K562 (cell line): ENCODE data around the gene GATA2. TPM values are rescaled to one million over a fixed set of nuclear protein-coding genes. Genes with fewer than 3 reads are reported as not detected.

Experiments
- ARHGAP35 ChIP-seq: fragments of 450-650 bp; IDR thresholded peaks from 2 replicates; pipeline ENCODE4 v1.6.1; 2018; ENCODE audit not compliant: partially characterized antibody
- BRF1 ChIP-seq: IDR thresholded peaks from 3 replicates; pipeline ENCODE4 v1.6.1; 2011; ENCODE audit warnings: borderline replicate concordance, mild to moderate bottlenecking; ENCODE audit not compliant: insufficient read length; ENCODE audit errors: extremely low read depth
- CTCF ChIP-seq, 3 experiments: IDR thresholded peaks in 2 of 3; conservative IDR thresholded peaks in 1 of 3; 2 replicates each; pipeline ENCODE4 v1.5.1; 2011 to 2012; ENCODE audit warnings: low read length in 3 of 3, mild to moderate bottlenecking in 3 of 3, control low read depth in 2 of 3, improper control_type of control experiment in 1 of 3, inconsistent platforms in 1 of 3, low read depth in 1 of 3, mixed read lengths in 1 of 3, moderate library complexity in 1 of 3; ENCODE audit not compliant: insufficient read depth in 2 of 3
- FUS ChIP-seq: fragments of 200-400 bp; formaldehyde crosslinking; optimal IDR thresholded peaks from 2 replicates; pipeline ENCODE3; 2017; ENCODE audit warnings: low read depth, low read length
- JUND ChIP-seq, 2 experiments: IDR thresholded peaks; 2 replicates in 1 of 2; 3 replicates in 1 of 2; pipeline ENCODE4 v1.6.1; 2011; ENCODE audit warnings: borderline replicate concordance in 2 of 2, low read depth in 2 of 2, low read length in 2 of 2, improper control_type of control experiment in 1 of 2, missing biosample characterization in 1 of 2, missing genetic modification characterization in 1 of 2, missing genetic modification reagents in 1 of 2
- KLF16 ChIP-seq: IDR thresholded peaks from 2 replicates; pipeline ENCODE4 v1.6.1; 2016; ENCODE audit warnings: antibody characterized with exemption
- MAZ ChIP-seq, 2 experiments: fragments of 450-650 bp in 1 of 2; sonication (generic) in 1 of 2; formaldehyde crosslinking; IDR thresholded peaks in 1 of 2; conservative IDR thresholded peaks in 1 of 2; 2 replicates each; pipeline versions ENCODE4 v1.4.0 to v1.5.0; 2020; ENCODE audit warnings: mild to moderate bottlenecking in 1 of 2, missing genetic modification reagents in 1 of 2
- PHB2 ChIP-seq: fragments of 450-650 bp; IDR thresholded peaks from 2 replicates; pipeline ENCODE4 v1.6.1; 2017; ENCODE audit warnings: low read depth
- RB1 ChIP-seq: fragments of 450-650 bp; IDR thresholded peaks from 2 replicates; pipeline ENCODE4 v1.6.1; 2017; ENCODE audit warnings: low read depth, mild to moderate bottlenecking
- SAP30 ChIP-seq: fragments of 200-600 bp; sonication (generic); IDR thresholded peaks from 2 replicates; pipeline ENCODE4 v1.6.1; 2012; ENCODE audit warnings: borderline replicate concordance, low read depth, mild to moderate bottlenecking, moderate library complexity, low read length, control low read depth, inconsistent platforms; ENCODE audit not compliant: insufficient read depth, poor library complexity, severe bottlenecking
- SOX6 ChIP-seq: fragments of 450-650 bp; IDR thresholded peaks from 2 replicates; pipeline ENCODE4 v1.6.1; 2014; ENCODE audit warnings: mild to moderate bottlenecking
- TFAM ChIP-seq: fragments of 250-450 bp; sonication (Bioruptor Pico); conservative IDR thresholded peaks from 2 replicates; pipeline ENCODE4 v1.5.0; 2021; ENCODE audit warnings: mild to moderate bottlenecking, moderate library complexity
- ZBTB9 ChIP-seq: fragments of 450-650 bp; formaldehyde crosslinking; IDR thresholded peaks from 2 replicates; pipeline ENCODE4 v1.4.0; 2020; ENCODE audit warnings: mild to moderate bottlenecking, moderate library complexity
- ZFPM2 ChIP-seq: fragments of 250-450 bp; sonication (Bioruptor Pico); IDR thresholded peaks from 2 replicates; pipeline ENCODE4 v1.5.1; 2022; ENCODE audit warnings: mild to moderate bottlenecking
- ZNF282 ChIP-seq: sonication (generic); formaldehyde crosslinking; IDR thresholded peaks from 2 replicates; pipeline ENCODE4 v1.8.1; 2023; ENCODE audit warnings: missing genetic modification reagents
- ZNF696 ChIP-seq: fragments of 250-450 bp; sonication (Bioruptor Pico); conservative IDR thresholded peaks from 2 replicates; pipeline ENCODE4 v1.4.0; 2020; ENCODE audit warnings: mild to moderate bottlenecking, moderate library complexity
- polyA plus RNA-seq, 8 experiments: library from polyadenylated mRNA; depleted of rRNA in 4 of 8; stranded (reverse) in 5 of 8; unstranded in 3 of 8; fragments of >200 nt; fragmentation: Nextera tagmentation in 2 of 8; fragmentation: Illumina TruSeq in 1 of 8; extraction: Ambion mirVana in 2 of 8; extraction: Trizol in 1 of 8; gene quantifications; 2 replicates each; pipeline versions ENCODE4 v1.2.1 to v1.2.3, GENCODE V29; 2011 to 2014; ENCODE audit warnings: inconsistent platforms in 1 of 8, missing spikeins in 1 of 8
- total RNA-seq, 7 experiments: library from RNA; depleted of rRNA in 6 of 7; stranded (reverse); fragments of >200 nt in 6 of 7; fragmentation: Illumina TruSeq in 2 of 7; extraction: Trizol in 2 of 7; gene quantifications; 2 replicates each; pipeline versions ENCODE4 v1.2.1 to v1.2.3, GENCODE V29; 2011 to 2021; ENCODE audit warnings: low replicate concordance in 1 of 7
- TF ChIP-seq, protein P1 (sequence below): IDR thresholded peaks from 2 replicates; pipeline ENCODE4 v1.6.1; 2012; ENCODE audit warnings: low read depth, low read length, improper control_type of control experiment, borderline replicate concordance
- TF ChIP-seq, protein P2 (sequence below): fragments of 450-650 bp; formaldehyde crosslinking; IDR thresholded peaks from 2 replicates; pipeline ENCODE4 v1.4.0; 2020; ENCODE audit warnings: mild to moderate bottlenecking, moderate library complexity
- TF ChIP-seq, protein P3 (sequence below): sonication (generic); IDR thresholded peaks from 2 replicates; pipeline ENCODE4 v1.6.1; 2016

The GATA2 gene
- total and polyA plus RNA-seq, 9 of the 15 experiments (the other 6 are each of a cell fraction or from before 2014, with no cell fraction given) = 8.5 to 218 (median 50.8) TPM

DNA sequence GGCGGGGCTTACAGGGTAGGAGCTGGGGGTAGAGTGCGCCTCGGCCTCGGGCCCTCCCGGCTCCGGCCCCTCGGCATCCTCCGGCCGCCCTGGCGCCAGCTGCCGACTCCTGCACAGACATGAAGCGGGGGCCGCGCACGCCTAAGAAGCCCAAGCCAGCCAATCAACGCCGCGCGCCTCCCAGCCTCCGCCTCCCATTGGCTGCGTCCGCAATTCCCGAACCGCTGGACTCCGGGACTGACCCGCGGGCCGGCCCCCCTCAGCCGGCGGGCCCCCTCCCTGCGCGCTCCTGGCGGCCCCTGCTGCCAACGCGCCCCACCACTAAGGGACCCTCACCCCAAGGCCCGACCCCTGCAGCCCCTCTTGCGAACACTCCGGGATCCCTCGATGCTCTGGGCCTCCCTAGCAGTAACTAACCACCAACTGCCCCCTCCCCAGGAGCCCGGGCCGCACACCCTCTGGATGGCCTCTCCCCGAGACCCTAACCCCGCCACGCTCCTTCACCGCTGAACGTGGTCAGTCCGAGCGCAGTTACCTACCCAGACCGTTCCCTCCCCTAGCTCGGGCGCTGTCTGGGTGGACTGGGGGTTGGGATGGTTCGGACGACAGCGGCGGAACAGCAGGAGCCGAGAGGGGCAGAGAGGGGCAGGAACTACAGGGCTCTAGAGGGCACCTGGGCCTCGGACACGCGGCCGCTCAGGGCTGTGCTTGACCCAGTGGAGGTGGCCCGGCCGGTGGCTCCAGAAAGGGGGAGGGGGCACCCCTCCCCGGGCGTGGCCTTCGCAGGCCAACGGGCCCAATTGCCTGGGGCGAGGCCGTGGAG is 5.0 kb downstream of the GATA2 start (continued):
- no peak for TF ChIP-seq PHB2
- TF ChIP-seq TFAM = no peak
- peak; percentile 26 for TF ChIP-seq FUS
- TF ChIP-seq BRF1 = no peak
- TF ChIP-seq, protein P1, sequence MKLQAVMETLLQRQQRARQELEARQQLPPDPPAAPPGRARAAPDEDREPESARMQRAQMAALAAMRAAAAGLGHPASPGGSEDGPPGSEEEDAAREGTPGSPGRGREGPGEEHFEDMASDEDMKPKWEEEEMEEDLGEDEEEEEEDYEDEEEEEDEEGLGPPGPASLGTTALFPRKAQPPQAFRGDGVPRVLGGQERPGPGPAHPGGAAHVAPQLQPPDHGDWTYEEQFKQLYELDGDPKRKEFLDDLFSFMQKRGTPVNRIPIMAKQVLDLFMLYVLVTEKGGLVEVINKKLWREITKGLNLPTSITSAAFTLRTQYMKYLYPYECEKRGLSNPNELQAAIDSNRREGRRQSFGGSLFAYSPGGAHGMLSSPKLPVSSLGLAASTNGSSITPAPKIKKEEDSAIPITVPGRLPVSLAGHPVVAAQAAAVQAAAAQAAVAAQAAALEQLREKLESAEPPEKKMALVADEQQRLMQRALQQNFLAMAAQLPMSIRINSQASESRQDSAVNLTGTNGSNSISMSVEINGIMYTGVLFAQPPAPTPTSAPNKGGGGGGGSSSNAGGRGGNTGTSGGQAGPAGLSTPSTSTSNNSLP = no peak
- TF ChIP-seq KLF16 = no peak
- no peak for TF ChIP-seq ZNF282 (CRISPR knock-in tag)
- TF ChIP-seq CTCF (IDR thresholded peaks at IDR 0.05 in 2 of 3, conservative IDR thresholded peaks at IDR 0.05 in 1 of 3; ENCODE audit: insufficient read depth in 2 of 3, low read depth in 1 of 3, low read length in 3 of 3) = no peak
- TF ChIP-seq ARHGAP35 = no peak
- no peak for TF ChIP-seq ZFPM2 (CRISPR knock-in tag)
- peak; percentile 78; a peak in 3 of 4 replicates for TF ChIP-seq MAZ (CRISPR knock-in tag; conservative IDR thresholded peaks at IDR 0.05 in 1 of 2, IDR thresholded peaks at IDR 0.05 in 1 of 2)
- TF ChIP-seq ZNF696 (CRISPR knock-in tag) = no peak
- TF ChIP-seq, protein P2, sequence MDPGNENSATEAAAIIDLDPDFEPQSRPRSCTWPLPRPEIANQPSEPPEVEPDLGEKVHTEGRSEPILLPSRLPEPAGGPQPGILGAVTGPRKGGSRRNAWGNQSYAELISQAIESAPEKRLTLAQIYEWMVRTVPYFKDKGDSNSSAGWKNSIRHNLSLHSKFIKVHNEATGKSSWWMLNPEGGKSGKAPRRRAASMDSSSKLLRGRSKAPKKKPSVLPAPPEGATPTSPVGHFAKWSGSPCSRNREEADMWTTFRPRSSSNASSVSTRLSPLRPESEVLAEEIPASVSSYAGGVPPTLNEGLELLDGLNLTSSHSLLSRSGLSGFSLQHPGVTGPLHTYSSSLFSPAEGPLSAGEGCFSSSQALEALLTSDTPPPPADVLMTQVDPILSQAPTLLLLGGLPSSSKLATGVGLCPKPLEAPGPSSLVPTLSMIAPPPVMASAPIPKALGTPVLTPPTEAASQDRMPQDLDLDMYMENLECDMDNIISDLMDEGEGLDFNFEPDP (CRISPR knock-in tag) = no peak
- TF ChIP-seq JUND (IDR thresholded peaks at IDR 0.05; ENCODE audit: borderline replicate concordance, low read depth, low read length) = no peak
- TF ChIP-seq JUND (tag; IDR thresholded peaks at IDR 0.05; ENCODE audit: borderline replicate concordance, low read depth, low read length) = peak; percentile 8; the same call in 1 of the 3 replicates
- no peak for TF ChIP-seq SOX6
- TF ChIP-seq RB1 = peak; percentile 36; the same call in 1 of the 2 replicates
- TF ChIP-seq, protein P3, sequence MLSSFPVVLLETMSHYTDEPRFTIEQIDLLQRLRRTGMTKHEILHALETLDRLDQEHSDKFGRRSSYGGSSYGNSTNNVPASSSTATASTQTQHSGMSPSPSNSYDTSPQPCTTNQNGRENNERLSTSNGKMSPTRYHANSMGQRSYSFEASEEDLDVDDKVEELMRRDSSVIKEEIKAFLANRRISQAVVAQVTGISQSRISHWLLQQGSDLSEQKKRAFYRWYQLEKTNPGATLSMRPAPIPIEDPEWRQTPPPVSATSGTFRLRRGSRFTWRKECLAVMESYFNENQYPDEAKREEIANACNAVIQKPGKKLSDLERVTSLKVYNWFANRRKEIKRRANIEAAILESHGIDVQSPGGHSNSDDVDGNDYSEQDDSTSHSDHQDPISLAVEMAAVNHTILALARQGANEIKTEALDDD = no peak
- peak; percentile 48 for TF ChIP-seq SAP30
- TF ChIP-seq ZBTB9 (CRISPR knock-in tag) = no peak
